ENCODE data around the gene ZNF213. TPM values are rescaled to one million over a fixed set of nuclear protein-coding genes. Genes with fewer than 3 reads are reported as not detected.
A peak's percentile ranks its signal among the peaks of the same experiment; 100 is the strongest.

The ZNF213 gene
- total RNA-seq, 1 donor from 2014 or later, result 5.6 TPM

DNA sequence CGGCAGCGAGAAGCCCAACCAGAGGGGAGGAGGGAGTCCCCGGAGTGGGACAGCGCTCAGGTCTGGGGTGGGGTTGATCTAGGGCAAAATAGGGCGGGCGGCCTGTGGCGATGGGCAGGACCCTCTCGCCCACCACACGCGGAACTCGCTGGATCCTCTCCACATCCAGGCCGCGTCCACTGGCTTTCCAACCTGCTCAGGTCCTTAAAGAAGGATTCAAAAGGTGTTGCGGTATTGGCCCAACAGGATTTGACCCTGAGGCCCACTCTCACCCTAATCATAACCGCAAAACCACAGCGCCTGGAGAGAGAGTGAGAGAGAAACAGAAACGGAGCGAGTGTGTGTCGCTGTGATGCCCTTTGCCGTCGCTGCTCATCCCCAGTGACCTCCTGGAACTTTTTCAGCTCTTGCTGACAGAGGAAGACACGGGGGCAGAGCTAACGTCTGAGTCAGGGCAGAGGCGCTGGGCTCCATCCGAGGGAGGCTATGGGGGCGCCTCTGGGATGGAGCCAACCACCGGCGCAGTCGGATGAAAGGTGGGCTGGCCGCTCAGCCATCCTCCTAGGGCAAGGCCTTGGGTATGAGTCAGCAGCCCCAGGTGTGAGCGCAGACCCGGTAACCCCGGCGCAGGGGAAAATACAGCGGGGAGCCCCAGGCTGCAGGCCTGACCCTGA, 36.5 kb downstream of the ZNF213 start:
- Mint-ChIP-seq H3K27ac (peak overlapping the region; percentile 76), H3K9me3 (no peaks in the 10 kb centered on the region), H3K4me1 (peaks cover 31% of the 10 kb centered on the region), H3K27me3 (peaks cover 42% of the 10 kb centered on the region), H3K36me3 (ENCODE audit: low read depth) (no peaks in the 10 kb centered on the region), H3K4me3 (peak overlapping the region; percentile 77)
- DNase-seq (no peak), ATAC-seq (ENCODE audit: low read depth) (peak; percentile 72)
- POLR2A ChIA-PET, result interaction anchor here (0.9 to 5.4 kb wide), 4 partner anchors 14 to 111 kb away, joined by 3 to 28 read pairs (median 8); partner anchors contain the start of gene ZNF263
- TF ChIP-seq, protein P1, sequence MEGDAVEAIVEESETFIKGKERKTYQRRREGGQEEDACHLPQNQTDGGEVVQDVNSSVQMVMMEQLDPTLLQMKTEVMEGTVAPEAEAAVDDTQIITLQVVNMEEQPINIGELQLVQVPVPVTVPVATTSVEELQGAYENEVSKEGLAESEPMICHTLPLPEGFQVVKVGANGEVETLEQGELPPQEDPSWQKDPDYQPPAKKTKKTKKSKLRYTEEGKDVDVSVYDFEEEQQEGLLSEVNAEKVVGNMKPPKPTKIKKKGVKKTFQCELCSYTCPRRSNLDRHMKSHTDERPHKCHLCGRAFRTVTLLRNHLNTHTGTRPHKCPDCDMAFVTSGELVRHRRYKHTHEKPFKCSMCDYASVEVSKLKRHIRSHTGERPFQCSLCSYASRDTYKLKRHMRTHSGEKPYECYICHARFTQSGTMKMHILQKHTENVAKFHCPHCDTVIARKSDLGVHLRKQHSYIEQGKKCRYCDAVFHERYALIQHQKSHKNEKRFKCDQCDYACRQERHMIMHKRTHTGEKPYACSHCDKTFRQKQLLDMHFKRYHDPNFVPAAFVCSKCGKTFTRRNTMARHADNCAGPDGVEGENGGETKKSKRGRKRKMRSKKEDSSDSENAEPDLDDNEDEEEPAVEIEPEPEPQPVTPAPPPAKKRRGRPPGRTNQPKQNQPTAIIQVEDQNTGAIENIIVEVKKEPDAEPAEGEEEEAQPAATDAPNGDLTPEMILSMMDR (IDR thresholded peaks at IDR 0.05), result no peak
- intact Hi-C loops (cut with micrococcal nuclease), result loop anchor here (1.0 to 2.0 kb wide), 2 partner anchors 17 to 21 kb away; partner anchors contain the start of gene OR1F1
- CTCF ChIA-PET, result interaction anchor here (2.9 kb wide), 1 partner anchor 42 kb away, joined by 8 read pairs; no protein-coding TSS in a partner anchor

DNA sequence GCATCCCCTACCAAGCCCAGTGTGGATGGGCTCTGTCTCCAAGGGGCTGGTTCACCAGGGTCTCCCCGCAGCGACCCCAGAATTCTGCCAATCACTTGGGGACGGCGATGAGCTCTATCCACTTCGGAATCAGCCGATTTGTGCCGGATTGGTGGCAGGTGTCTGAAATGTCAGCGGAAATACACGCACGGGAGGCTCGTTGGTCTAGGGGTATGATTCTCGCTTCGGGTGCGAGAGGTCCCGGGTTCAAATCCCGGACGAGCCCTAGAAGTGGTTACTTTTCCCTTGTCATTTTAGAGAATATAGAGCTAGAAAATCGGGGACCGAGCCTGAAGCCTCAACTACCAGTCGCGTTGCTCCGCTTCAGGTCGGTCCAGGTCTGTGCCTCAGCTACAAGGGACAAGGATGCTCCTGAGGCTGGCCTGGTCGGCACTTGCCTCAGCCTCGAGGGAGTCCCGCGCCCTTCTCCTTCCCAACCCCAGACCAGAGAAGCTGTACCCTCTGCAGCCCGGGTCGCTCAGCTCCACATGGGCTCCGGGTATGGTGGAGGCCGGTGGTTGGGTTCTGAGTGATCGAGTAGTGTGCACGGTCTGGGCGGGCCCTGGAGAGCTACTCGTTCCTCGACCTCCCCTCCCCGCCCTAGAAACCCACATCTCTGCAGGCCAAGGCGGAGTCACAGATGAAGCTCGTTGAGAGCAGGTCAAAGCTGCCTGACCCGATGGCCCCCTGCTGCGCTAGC, 37.2 kb downstream of the ZNF213 start:
- peak overlapping the region; percentile 76 for H3K27ac Mint-ChIP-seq
- TF ChIP-seq, protein P1 (IDR thresholded peaks at IDR 0.05), result no peak
- POLR2A ChIA-PET, result interaction anchor here (0.9 to 5.4 kb wide), 4 partner anchors 14 to 111 kb away, joined by 3 to 28 read pairs (median 8); partner anchors contain the start of gene ZNF263

DNA sequence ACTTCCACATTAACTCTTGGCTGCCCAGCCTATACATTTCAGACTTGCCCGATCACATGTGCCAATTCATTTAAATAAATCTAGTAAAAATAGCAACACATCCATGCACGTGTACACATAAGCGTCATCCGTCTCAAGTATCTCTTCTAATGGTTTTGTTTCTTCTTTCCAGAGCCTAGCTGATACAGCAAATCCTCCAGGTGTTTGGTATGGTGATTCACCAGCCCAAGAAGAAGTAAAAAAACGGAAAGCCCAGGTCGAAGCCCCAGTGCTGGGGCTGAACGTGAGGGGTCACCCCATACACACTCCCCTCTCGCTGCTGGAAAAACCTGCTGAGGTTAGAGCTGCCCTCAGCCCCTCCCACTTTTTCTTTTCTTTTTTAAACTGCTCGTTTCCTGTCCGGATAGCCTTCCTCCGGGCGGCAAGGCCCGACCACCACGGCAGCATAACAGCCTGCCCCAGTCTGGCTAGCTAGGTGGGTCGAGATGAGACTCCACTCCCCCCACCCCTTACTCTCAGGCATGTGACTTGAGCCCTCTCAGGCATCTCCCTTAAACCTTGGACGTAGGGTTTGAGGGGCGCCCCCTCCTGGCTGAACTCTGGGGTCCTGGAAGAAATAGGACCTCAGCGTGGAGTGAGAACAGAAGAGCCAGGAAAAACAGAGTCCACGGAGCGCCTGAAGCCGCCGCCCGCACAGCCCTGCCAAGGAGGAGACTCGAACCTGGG, 39.2 kb downstream of the ZNF213 start:
- DNase-seq (no peak), ATAC-seq (ENCODE audit: low read depth) (peak; percentile 10)
- peaks cover 56% of the 10 kb centered on the region for H3K27me3 Mint-ChIP-seq
- H3K4me3 Mint-ChIP-seq, result peak overlapping the region; percentile 24
- CTCF ChIA-PET, result interaction anchor here (0.7 to 1.2 kb wide), 3 partner anchors 9 to 143 kb away, joined by 3 read pairs; no protein-coding TSS in a partner anchor
- TF ChIP-seq, protein P1 (IDR thresholded peaks at IDR 0.05), result no peak
- H3K36me3 Mint-ChIP-seq (ENCODE audit: low read depth), result no peaks in the 10 kb centered on the region
- POLR2A ChIA-PET, result no interaction called here
- H3K27ac Mint-ChIP-seq, result peak overlapping the region; percentile 12
- intact Hi-C loops (cut with micrococcal nuclease), result no loop called here
- peaks cover 31% of the 10 kb centered on the region for H3K4me1 Mint-ChIP-seq
- H3K9me3 Mint-ChIP-seq, result no peaks in the 10 kb centered on the region

More for the DNA sequence above, 37.2 kb downstream of the ZNF213 start:
- peak overlapping the region; percentile 77 for H3K4me3 Mint-ChIP-seq
- no peak for ATAC-seq (ENCODE audit: low read depth)
- intact Hi-C loops (cut with micrococcal nuclease), result loop anchor here (1.0 to 2.0 kb wide), 2 partner anchors 17 to 22 kb away; partner anchors contain the start of gene OR1F1
- no peaks in the 10 kb centered on the region for H3K36me3 Mint-ChIP-seq (ENCODE audit: low read depth)
- DNase-seq, result no peak
- CTCF ChIA-PET, result interaction anchor here (2.9 kb wide), 1 partner anchor 42 kb away, joined by 8 read pairs; no protein-coding TSS in a partner anchor
- peaks cover 31% of the 10 kb centered on the region for H3K4me1 Mint-ChIP-seq
- H3K27me3 Mint-ChIP-seq, result peaks cover 46% of the 10 kb centered on the region
- no peaks in the 10 kb centered on the region for H3K9me3 Mint-ChIP-seq

DNA sequence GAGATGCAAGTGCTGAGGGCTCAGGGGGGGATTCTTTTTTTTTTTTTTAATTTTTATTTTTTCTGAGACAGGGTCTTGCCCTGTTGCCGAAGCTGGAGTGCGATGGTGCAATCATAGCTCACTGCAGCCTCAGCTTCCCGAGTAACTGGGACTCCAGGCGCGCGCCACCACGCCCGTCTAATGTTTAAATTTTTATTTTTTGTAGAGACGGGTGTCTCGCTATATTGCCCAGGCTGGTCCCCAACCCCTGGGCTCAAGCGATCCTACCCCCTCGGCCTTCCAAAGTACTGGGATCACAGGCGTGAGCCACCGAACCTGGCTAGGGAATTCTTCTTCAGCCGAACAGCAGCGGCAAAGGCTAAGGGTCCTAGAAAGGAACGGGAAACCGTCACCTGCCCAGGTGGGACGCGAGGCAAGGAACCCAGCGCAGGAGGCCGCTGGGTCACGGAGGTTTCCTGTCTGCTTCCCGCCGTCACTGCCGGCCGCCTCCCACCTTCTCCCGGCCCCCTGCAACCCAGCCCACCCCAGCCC, 39.9 kb downstream of the ZNF213 start:
- H3K9me3 Mint-ChIP-seq, result no peaks in the 10 kb centered on the region
- H3K4me1 Mint-ChIP-seq, result peaks cover 31% of the 10 kb centered on the region
- intact Hi-C loops (cut with micrococcal nuclease), result no loop called here
- ATAC-seq (ENCODE audit: low read depth) (no peak), DNase-seq (no peak)
- H3K27ac Mint-ChIP-seq, result no peak overlapping the region
- H3K27me3 Mint-ChIP-seq, result peaks cover 59% of the 10 kb centered on the region
- ChIA-PET POLR2A (no interaction called here), CTCF (interaction anchor here (1.1 to 1.2 kb wide), 2 partner anchors 43 to 143 kb away, joined by 3 read pairs; no protein-coding TSS in a partner anchor)
- H3K4me3 Mint-ChIP-seq, result no peak overlapping the region
- TF ChIP-seq, protein P1 (IDR thresholded peaks at IDR 0.05), result no peak
- no peaks in the 10 kb centered on the region for H3K36me3 Mint-ChIP-seq (ENCODE audit: low read depth)

All from activated B cell treated with CpG ODN at 0.5 μM for 24 hours (primary cell).